Peyer's patch (tissue), 4 donors: ENCODE measurements around the gene RELN.

Source experiments
- POLR2A ChIP-seq, 2 donors: fragments of 450-650 bp; IDR thresholded peaks; one replicate each; pipeline ENCODE4 v1.5.1; 2017; ENCODE audit warnings: antibody characterized with exemption in 2 of 2, mild to moderate bottlenecking in 2 of 2, moderate library complexity in 2 of 2
- TF ChIP-seq, protein P1 (sequence below), 6 experiments: fragments of 450-650 bp in 4 of 6; fragments of 200-600 bp in 2 of 6; sonication (generic) in 1 of 6; IDR thresholded peaks; one replicate each; pipeline ENCODE4 v1.5.1; 2017 to 2019; ENCODE audit warnings: antibody characterized with exemption in 6 of 6, mild to moderate bottlenecking in 3 of 6, moderate library complexity in 1 of 6

DNA sequence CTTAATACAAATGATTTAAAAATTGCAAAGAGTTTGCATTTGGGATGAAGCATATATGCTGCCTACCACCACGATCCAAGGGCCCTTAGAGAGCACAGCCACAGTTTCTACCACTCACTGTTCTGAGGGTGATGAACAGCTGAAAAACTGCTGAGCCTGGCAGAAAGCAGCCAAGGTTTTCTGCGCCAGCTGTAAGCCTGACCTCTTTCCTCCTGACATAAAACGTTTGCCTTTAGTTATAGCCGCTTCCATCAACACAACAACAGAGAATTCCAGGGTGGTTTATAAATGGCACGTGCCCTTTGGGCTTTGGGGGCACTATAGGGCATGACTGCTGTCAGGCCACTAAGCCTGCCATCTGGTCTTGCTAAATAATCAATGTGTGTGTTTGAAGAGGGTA lies 222.8 kb downstream of the RELN start:
- TF ChIP-seq, protein P1, sequence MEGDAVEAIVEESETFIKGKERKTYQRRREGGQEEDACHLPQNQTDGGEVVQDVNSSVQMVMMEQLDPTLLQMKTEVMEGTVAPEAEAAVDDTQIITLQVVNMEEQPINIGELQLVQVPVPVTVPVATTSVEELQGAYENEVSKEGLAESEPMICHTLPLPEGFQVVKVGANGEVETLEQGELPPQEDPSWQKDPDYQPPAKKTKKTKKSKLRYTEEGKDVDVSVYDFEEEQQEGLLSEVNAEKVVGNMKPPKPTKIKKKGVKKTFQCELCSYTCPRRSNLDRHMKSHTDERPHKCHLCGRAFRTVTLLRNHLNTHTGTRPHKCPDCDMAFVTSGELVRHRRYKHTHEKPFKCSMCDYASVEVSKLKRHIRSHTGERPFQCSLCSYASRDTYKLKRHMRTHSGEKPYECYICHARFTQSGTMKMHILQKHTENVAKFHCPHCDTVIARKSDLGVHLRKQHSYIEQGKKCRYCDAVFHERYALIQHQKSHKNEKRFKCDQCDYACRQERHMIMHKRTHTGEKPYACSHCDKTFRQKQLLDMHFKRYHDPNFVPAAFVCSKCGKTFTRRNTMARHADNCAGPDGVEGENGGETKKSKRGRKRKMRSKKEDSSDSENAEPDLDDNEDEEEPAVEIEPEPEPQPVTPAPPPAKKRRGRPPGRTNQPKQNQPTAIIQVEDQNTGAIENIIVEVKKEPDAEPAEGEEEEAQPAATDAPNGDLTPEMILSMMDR (IDR thresholded peaks at IDR 0.05), result no peak
- TF ChIP-seq POLR2A (IDR thresholded peaks at IDR 0.05), result no peak
